HEK293 (cell line): ENCODE results near the gene LRRC7.

Experiments
- CTCF ChIA-PET: fragments of 350-600 bp; formaldehyde crosslinking; extraction: SDS; loops from one replicate; lab custom pipeline; 2021; ENCODE audit warnings: antibody characterized with exemption; lab: Yijun Ruan, JAX
- POLR2A ChIA-PET: fragments of 300-600 bp; formaldehyde crosslinking; extraction: SDS; loops from one replicate; lab custom pipeline; 2020; ENCODE audit warnings: antibody characterized with exemption, inconsistent platforms; lab: Yijun Ruan, JAX
- H3K27ac ChIP-seq: fragments of 200-500 bp; sonication (Bioruptor generic); 2 replicates; pipeline ENCODE4 v1.5.1; 2014; ENCODE audit warnings: low read depth, low read length, control low read depth, inconsistent platforms; ENCODE audit errors: extremely low read depth
- H3K36me3 ChIP-seq, 2 experiments: fragments of 200-500 bp in 1 of 2; sonication (Bioruptor generic) in 1 of 2; 1 replicate in 1 of 2; 2 replicates in 1 of 2; pipeline ENCODE4 v1.5.1; 2014 to 2017; ENCODE audit warnings: inconsistent platforms in 2 of 2, low read length in 2 of 2; ENCODE audit not compliant: control insufficient read depth in 2 of 2, insufficient read depth in 1 of 2
- H3K4me1 ChIP-seq: fragments of 200-500 bp; sonication (Bioruptor generic); 2 replicates; pipeline ENCODE4 v1.5.1; 2014; ENCODE audit warnings: mild to moderate bottlenecking, low read length, inconsistent platforms; ENCODE audit not compliant: control insufficient read depth, insufficient read depth
- H3K4me3 ChIP-seq: 2 replicates; pipeline ENCODE4 v1.5.1; 2011; ENCODE audit warnings: low read depth, mild to moderate bottlenecking, control low read depth, low read length, moderate library complexity
- H3K9me3 ChIP-seq: fragments of 200-500 bp; sonication (Bioruptor generic); 2 replicates; pipeline ENCODE4 v1.5.1; 2014; ENCODE audit warnings: low read depth, low read length, inconsistent platforms; ENCODE audit not compliant: control insufficient read depth, insufficient read depth
- HIC1 ChIP-seq: fragments of 450-650 bp; formaldehyde crosslinking; IDR thresholded peaks from 2 replicates; pipeline ENCODE4 v1.5.1; 2016; ENCODE audit warnings: missing biosample characterization, missing genetic modification characterization
- HOXC10 ChIP-seq: sonication (generic); formaldehyde crosslinking; IDR thresholded peaks from 2 replicates; pipeline ENCODE4 v1.8.1; 2023; ENCODE audit warnings: mild to moderate bottlenecking, missing genetic modification reagents
- SALL2 ChIP-seq: fragments of 450-650 bp; formaldehyde crosslinking; IDR thresholded peaks from 2 replicates; pipeline ENCODE4 v1.5.0; 2017; ENCODE audit warnings: missing biosample characterization, mild to moderate bottlenecking, missing genetic modification characterization, borderline replicate concordance
- YY1 ChIP-seq: fragments of 450-650 bp; formaldehyde crosslinking; IDR thresholded peaks from 2 replicates; pipeline ENCODE4 v1.5.1; 2018; ENCODE audit warnings: missing biosample characterization, missing genetic modification characterization
- ZBTB17 ChIP-seq: fragments of 450-650 bp; formaldehyde crosslinking; IDR thresholded peaks from 2 replicates; pipeline ENCODE4 v1.5.1; 2016; ENCODE audit warnings: missing biosample characterization, missing genetic modification characterization
- ZBTB48 ChIP-seq: fragments of 450-650 bp; formaldehyde crosslinking; IDR thresholded peaks from 2 replicates; pipeline ENCODE4 v1.5.1; 2016; ENCODE audit warnings: missing biosample characterization, missing genetic modification characterization
- ZNF10 ChIP-seq: fragments of 450-650 bp; formaldehyde crosslinking; IDR thresholded peaks from 2 replicates; pipeline ENCODE4 v1.5.1; 2017; ENCODE audit warnings: missing biosample characterization, missing genetic modification characterization
- ZNF133 ChIP-seq: fragments of 450-650 bp; formaldehyde crosslinking; IDR thresholded peaks from 2 replicates; pipeline ENCODE4 v1.5.1; 2016; ENCODE audit warnings: missing biosample characterization, missing genetic modification characterization
- ZNF221 ChIP-seq: fragments of 450-650 bp; formaldehyde crosslinking; IDR thresholded peaks from 2 replicates; pipeline ENCODE4 v1.5.1; 2017; ENCODE audit warnings: missing biosample characterization, missing genetic modification characterization, borderline replicate concordance
- ZNF239 ChIP-seq: fragments of 450-650 bp; formaldehyde crosslinking; IDR thresholded peaks from 2 replicates; pipeline ENCODE4 v1.5.1; 2016; ENCODE audit warnings: missing biosample characterization, missing genetic modification characterization
- ZNF366 ChIP-seq: fragments of 450-650 bp; formaldehyde crosslinking; conservative IDR thresholded peaks from 2 replicates; pipeline ENCODE4 v1.5.1; 2016; ENCODE audit warnings: missing biosample characterization, missing genetic modification characterization
- ZNF529 ChIP-seq: fragments of 450-650 bp; formaldehyde crosslinking; IDR thresholded peaks from 2 replicates; pipeline ENCODE4 v1.5.1; 2017; ENCODE audit warnings: missing genetic modification characterization, missing biosample characterization; ENCODE audit not compliant: insufficient replicate concordance
- ZNF571 ChIP-seq: fragments of 450-650 bp; formaldehyde crosslinking; IDR thresholded peaks from 2 replicates; pipeline ENCODE4 v1.5.0; 2017; ENCODE audit warnings: missing biosample characterization, missing genetic modification characterization
- ZNF585B ChIP-seq: fragments of 450-650 bp; formaldehyde crosslinking; IDR thresholded peaks from 2 replicates; pipeline ENCODE4 v1.5.1; 2016; ENCODE audit warnings: missing biosample characterization, missing genetic modification characterization
- ZNF610 ChIP-seq: fragments of 450-650 bp; formaldehyde crosslinking; IDR thresholded peaks from 2 replicates; pipeline ENCODE4 v1.5.1; 2016; ENCODE audit warnings: missing biosample characterization, missing genetic modification characterization, borderline replicate concordance
- ZNF623 ChIP-seq: fragments of 450-650 bp; formaldehyde crosslinking; IDR thresholded peaks from 2 replicates; pipeline ENCODE4 v1.5.1; 2016; ENCODE audit warnings: missing biosample characterization, missing genetic modification characterization
- ZNF660 ChIP-seq: fragments of 450-650 bp; IDR thresholded peaks from 2 replicates; pipeline ENCODE4 v1.5.1; 2018; ENCODE audit warnings: missing biosample characterization, mild to moderate bottlenecking, missing genetic modification characterization
- ZNF704 ChIP-seq: fragments of 450-650 bp; formaldehyde crosslinking; IDR thresholded peaks from 2 replicates; pipeline ENCODE4 v1.5.1; 2016; ENCODE audit warnings: missing biosample characterization, missing genetic modification characterization
- ZNF785 ChIP-seq: fragments of 450-650 bp; formaldehyde crosslinking; IDR thresholded peaks from 2 replicates; pipeline ENCODE4 v1.5.1; 2016; ENCODE audit warnings: missing biosample characterization, missing genetic modification characterization
- ZNF792 ChIP-seq: fragments of 450-650 bp; formaldehyde crosslinking; IDR thresholded peaks from 2 replicates; pipeline ENCODE4 v1.5.1; 2016; ENCODE audit warnings: missing biosample characterization, missing genetic modification characterization
- ZNF830 ChIP-seq: fragments of 450-650 bp; IDR thresholded peaks from 2 replicates; pipeline ENCODE4 v1.5.0; 2018; ENCODE audit warnings: missing biosample characterization, missing genetic modification characterization, low read depth, mild to moderate bottlenecking, moderate library complexity
- ZXDB ChIP-seq: fragments of 450-650 bp; formaldehyde crosslinking; IDR thresholded peaks from 2 replicates; pipeline ENCODE4 v1.5.1; 2016; ENCODE audit warnings: missing biosample characterization, missing genetic modification characterization
- TF ChIP-seq, protein P1 (sequence below): fragments of 450-650 bp; formaldehyde crosslinking; conservative IDR thresholded peaks from 2 replicates; pipeline ENCODE4 v1.5.1; 2016; ENCODE audit warnings: low read depth, missing biosample characterization, missing genetic modification characterization

LRRC7 gene

DNA sequence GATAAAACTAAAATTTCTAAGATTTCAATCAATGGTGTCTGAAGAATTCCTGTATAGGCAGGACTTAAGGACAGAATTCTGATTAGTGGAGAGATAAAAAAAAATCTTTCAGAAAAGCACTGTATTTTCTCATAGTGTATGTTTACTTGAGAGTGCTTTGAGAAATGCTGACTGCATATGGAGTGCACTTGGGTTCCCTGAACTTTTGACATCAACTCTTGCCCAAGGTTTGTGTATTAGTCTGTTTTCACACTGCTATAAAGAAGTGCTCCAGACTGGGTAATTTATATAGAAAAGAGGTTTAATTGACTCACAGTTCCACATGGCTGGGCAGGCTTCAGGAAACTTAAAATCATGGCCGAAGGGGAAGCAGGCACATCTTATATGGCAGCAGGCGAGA, 362.7 kb downstream of the LRRC7 start:
- TF ChIP-seq YY1 (tag by site-specific recombination) (no peak), SALL2 (tag by site-specific recombination) (no peak), ZNF660 (tag by site-specific recombination) (no peak), ZNF529 (tag by site-specific recombination) (no peak), ZNF830 (tag by site-specific recombination) (no peak)
- TF ChIP-seq, protein P1, sequence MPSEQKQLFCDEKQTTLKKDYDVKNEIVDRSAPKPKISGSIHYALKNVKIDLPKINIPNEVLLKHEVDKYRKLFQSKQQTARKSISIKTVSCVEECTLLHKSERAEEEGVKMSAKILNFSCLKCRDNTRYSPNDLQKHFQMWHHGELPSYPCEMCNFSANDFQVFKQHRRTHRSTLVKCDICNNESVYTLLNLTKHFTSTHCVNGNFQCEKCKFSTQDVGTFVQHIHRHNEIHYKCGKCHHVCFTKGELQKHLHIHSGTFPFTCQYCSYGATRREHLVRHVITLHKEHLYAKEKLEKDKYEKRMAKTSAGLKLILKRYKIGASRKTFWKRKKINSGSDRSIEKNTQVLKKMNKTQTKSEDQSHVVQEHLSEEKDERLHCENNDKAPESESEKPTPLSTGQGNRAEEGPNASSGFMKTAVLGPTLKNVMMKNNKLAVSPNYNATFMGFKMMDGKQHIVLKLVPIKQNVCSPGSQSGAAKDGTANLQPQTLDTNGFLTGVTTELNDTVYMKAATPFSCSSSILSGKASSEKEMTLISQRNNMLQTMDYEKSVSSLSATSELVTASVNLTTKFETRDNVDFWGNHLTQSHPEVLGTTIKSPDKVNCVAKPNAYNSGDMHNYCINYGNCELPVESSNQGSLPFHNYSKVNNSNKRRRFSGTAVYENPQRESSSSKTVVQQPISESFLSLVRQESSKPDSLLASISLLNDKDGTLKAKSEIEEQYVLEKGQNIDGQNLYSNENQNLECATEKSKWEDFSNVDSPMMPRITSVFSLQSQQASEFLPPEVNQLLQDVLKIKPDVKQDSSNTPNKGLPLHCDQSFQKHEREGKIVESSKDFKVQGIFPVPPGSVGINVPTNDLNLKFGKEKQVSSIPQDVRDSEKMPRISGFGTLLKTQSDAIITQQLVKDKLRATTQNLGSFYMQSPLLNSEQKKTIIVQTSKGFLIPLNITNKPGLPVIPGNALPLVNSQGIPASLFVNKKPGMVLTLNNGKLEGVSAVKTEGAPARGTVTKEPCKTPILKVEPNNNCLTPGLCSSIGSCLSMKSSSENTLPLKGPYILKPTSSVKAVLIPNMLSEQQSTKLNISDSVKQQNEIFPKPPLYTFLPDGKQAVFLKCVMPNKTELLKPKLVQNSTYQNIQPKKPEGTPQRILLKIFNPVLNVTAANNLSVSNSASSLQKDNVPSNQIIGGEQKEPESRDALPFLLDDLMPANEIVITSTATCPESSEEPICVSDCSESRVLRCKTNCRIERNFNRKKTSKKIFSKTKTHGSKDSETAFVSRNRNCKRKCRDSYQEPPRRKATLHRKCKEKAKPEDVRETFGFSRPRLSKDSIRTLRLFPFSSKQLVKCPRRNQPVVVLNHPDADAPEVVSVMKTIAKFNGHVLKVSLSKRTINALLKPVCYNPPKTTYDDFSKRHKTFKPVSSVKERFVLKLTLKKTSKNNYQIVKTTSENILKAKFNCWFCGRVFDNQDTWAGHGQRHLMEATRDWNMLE = no peak
- H3K27ac ChIP-seq = no peak overlapping the region
- no peak overlapping the region for H3K4me3 ChIP-seq
- H3K9me3 ChIP-seq = no peaks in the 10 kb centered on the region
- POLR2A ChIA-PET = no interaction called here
- CTCF ChIA-PET = no interaction called here
- no peaks in the 10 kb centered on the region for H3K4me1 ChIP-seq
- no peaks in the 10 kb centered on the region for H3K36me3 ChIP-seq

DNA sequence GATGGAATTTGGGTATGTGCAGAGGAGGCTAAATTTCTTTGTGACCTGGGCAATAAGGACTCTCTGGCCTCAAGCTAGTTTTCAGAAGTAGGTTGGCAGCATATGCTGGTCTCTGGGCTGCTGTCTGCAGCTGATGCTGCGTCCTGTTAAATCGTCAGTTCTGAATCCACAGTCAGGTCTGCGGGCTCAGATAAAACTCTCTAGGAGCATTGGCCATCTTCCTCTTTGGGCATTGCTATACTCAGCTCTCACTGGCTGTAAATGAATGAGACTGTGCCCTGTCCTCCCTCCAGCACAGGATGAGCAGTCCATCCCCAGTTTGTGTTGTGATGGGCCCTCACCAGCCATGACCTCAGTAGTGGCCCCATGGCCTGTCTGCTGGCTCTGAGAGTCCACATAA, 365.0 kb downstream of the LRRC7 start:
- Histone ChIP-seq H3K4me3 (no peak overlapping the region), H3K36me3 (no peaks in the 10 kb centered on the region), H3K4me1 (no peaks in the 10 kb centered on the region), H3K27ac (no peak overlapping the region), H3K9me3 (no peaks in the 10 kb centered on the region)
- POLR2A ChIA-PET = no interaction called here
- CTCF ChIA-PET = no interaction called here
- TF ChIP-seq ZNF792 (tag by site-specific recombination) (no peak), ZNF221 (tag by site-specific recombination) (no peak), ZNF571 (tag by site-specific recombination) (no peak), ZNF10 (tag by site-specific recombination) (no peak), ZNF704 (tag by site-specific recombination) (no peak), ZNF585B (no peak), ZNF610 (tag by site-specific recombination) (no peak), ZNF133 (no peak), ZXDB (no peak), ZBTB17 (tag by site-specific recombination) (no peak), HOXC10 (CRISPR knock-in tag) (no peak), HIC1 (tag by site-specific recombination) (no peak), ZNF785 (tag by site-specific recombination) (no peak), ZNF623 (no peak), ZNF239 (tag by site-specific recombination) (no peak), ZNF366 (no peak), ZBTB48 (tag by site-specific recombination) (no peak)
- TF ChIP-seq, protein P1 = no peak
